Cardiac muscle cell (in vitro differentiated cells and primary cell): ENCODE results near the gene TXLNG. TPM values are rescaled to one million over a fixed set of nuclear protein-coding genes. Genes with fewer than 3 reads are reported as not detected.

Experiments used
- DNase-seq, 2 donors: peaks; one replicate each; pipeline versions ENCODE4 v3.0.0 to v3.0.0-alpha.2; 2010 to 2017; ENCODE audit warnings: low read depth in 1 of 2, low spot score in 1 of 2
- H3K27ac ChIP-seq: fragments of 200-600 bp; sonication (generic); 2 replicates; pipeline ENCODE4 v1.5.1; 2016
- H3K27me3 ChIP-seq: fragments of 200-600 bp; sonication (generic); 2 replicates; pipeline ENCODE4 v1.6.0; 2016; ENCODE audit warnings: control low read depth
- H3K36me3 ChIP-seq: fragments of 200-600 bp; sonication (generic); 2 replicates; pipeline ENCODE4 v1.5.1; 2016; ENCODE audit warnings: control low read depth
- H3K4me1 ChIP-seq: fragments of 200-600 bp; sonication (generic); 2 replicates; pipeline ENCODE4 v1.8.1; 2017; ENCODE audit warnings: low read depth, mild to moderate bottlenecking, mixed run types
- H3K4me3 ChIP-seq: fragments of 200-600 bp; sonication (generic); 2 replicates; pipeline ENCODE4 v1.5.1; 2016; ENCODE audit warnings: mild to moderate bottlenecking
- H3K9me3 ChIP-seq: fragments of 200-600 bp; sonication (generic); 2 replicates; pipeline ENCODE4 v1.5.1; 2017; ENCODE audit warnings: low read depth, mild to moderate bottlenecking, control low read depth
- polyA plus RNA-seq: library from polyadenylated mRNA; unstranded; fragments of >200 nt; fragmentation: Nextera tagmentation; extraction: Ambion mirVana; gene quantifications from 2 replicates; pipeline ENCODE4 v1.2.1, GENCODE V29; 2016
- total RNA-seq: library from RNA; depleted of rRNA; stranded (reverse); fragments of >200 nt; gene quantifications from 2 replicates; pipeline ENCODE4 v1.2.3, GENCODE V29; 2016
- TF ChIP-seq, protein P1 (sequence below): IDR thresholded peaks from 2 replicates; pipeline ENCODE4 v1.5.1; 2012; ENCODE audit warnings: low read depth, mild to moderate bottlenecking, low read length

TXLNG gene
- total and polyA plus RNA-seq, 2 experiments from 2014 or later, result 12.4 to 16.8 TPM

GRCh38 chrX:16819634-16820033, 33.4 kb downstream of the TXLNG start:
- Histone ChIP-seq H3K36me3 (peaks cover 20% of the 10 kb centered on the region), H3K9me3 (no peaks in the 10 kb centered on the region), H3K4me3 (no peak overlapping the region), H3K27me3 (no peaks in the 10 kb centered on the region), H3K27ac (peak overlapping the region; percentile 37), H3K4me1 (no peaks in the 10 kb centered on the region)
- TF ChIP-seq, protein P1, sequence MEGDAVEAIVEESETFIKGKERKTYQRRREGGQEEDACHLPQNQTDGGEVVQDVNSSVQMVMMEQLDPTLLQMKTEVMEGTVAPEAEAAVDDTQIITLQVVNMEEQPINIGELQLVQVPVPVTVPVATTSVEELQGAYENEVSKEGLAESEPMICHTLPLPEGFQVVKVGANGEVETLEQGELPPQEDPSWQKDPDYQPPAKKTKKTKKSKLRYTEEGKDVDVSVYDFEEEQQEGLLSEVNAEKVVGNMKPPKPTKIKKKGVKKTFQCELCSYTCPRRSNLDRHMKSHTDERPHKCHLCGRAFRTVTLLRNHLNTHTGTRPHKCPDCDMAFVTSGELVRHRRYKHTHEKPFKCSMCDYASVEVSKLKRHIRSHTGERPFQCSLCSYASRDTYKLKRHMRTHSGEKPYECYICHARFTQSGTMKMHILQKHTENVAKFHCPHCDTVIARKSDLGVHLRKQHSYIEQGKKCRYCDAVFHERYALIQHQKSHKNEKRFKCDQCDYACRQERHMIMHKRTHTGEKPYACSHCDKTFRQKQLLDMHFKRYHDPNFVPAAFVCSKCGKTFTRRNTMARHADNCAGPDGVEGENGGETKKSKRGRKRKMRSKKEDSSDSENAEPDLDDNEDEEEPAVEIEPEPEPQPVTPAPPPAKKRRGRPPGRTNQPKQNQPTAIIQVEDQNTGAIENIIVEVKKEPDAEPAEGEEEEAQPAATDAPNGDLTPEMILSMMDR, result no peak
- DNase-seq, result no peak

DNA sequence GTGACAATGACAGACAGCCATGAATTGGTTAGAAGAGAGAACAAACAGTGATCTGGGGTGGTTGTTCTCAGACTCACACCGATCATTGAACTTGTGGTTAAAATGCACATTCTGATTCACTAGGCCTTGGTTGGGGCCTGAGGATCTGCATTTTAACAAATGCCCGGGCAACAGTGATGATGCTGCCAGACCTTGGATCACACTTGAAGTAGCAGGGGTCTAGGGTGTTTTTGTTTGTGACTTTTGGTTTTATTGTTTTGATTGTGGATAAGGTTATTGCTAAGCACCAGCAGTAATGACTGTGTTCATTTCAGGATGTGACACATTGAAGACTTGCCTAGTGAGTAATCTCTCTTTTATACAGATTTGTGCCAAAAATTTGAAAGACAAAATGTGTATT, 36.5 kb downstream of the TXLNG start:
- Histone ChIP-seq H3K27me3 (no peaks in the 10 kb centered on the region), H3K4me3 (no peak overlapping the region), H3K27ac (no peak overlapping the region), H3K9me3 (no peaks in the 10 kb centered on the region), H3K36me3 (peaks cover 26% of the 10 kb centered on the region), H3K4me1 (no peaks in the 10 kb centered on the region)
- peak in 1 of 2 donors; percentile 76 for DNase-seq
- TF ChIP-seq, protein P1, result no peak

DNA sequence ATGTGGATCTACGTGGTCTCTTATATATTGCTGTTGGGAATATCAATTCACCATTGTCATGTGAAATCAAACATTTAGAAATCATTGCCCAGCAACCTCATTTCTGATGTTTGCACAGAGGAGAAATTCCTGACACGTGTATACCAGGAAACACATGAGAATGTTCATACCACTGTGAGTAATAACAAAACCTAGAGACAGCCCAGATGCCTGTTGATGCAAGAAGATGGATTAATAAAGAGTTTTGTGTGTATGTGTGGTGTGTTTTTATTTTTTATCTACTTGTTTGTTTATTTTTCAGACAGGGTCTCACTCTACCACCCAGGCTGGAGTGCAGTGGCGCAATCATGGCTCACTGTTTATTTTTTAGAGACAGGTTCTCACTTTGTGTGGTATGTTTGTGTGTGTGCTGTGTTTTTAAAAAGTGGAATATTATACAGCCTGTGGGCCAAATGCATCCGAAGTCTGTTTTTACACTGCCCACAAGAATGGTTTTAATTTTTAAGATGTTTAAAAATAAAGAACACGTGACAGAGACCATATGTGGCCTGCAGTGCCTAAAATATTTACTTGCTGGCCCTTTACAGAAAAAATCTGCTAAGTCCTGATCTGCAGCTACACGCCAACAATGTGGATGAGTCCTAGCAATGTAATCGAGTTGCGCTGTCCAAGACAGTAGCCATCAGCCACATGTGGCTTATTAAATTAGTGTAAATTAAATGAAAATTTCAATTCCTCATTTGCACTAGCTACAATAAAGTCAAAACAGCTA, 39.2 kb downstream of the TXLNG start:
- H3K4me3 ChIP-seq, result no peak overlapping the region
- no peak for DNase-seq
- TF ChIP-seq, protein P1, result no peak
- H3K9me3 ChIP-seq, result no peaks in the 10 kb centered on the region
- H3K36me3 ChIP-seq, result peaks cover 23% of the 10 kb centered on the region
- no peaks in the 10 kb centered on the region for H3K4me1 ChIP-seq
- no peaks in the 10 kb centered on the region for H3K27me3 ChIP-seq
- H3K27ac ChIP-seq, result no peak overlapping the region

- Histone ChIP-seq H3K27me3 (no peaks in the 10 kb centered on the region), H3K36me3 (peaks cover 23% of the 10 kb centered on the region), H3K4me3 (no peak overlapping the region), H3K9me3 (no peaks in the 10 kb centered on the region), H3K27ac (no peak overlapping the region), H3K4me1 (no peaks in the 10 kb centered on the region)
- TF ChIP-seq, protein P1, result peak; percentile 32
- peak; percentile 55 to 65 for DNase-seq
Measured at GRCh38 chrX:16826207-16826606, 39.9 kb downstream of the TXLNG start.

- Histone ChIP-seq H3K36me3 (peaks cover 20% of the 10 kb centered on the region), H3K4me3 (no peak overlapping the region), H3K27me3 (no peaks in the 10 kb centered on the region), H3K27ac (no peak overlapping the region), H3K4me1 (peaks cover 3% of the 10 kb centered on the region), H3K9me3 (no peaks in the 10 kb centered on the region)
- TF ChIP-seq, protein P1, result no peak
- no peak for DNase-seq
Measured at GRCh38 chrX:16827225-16827624, 41.0 kb downstream of the TXLNG start.
